HepG2 (cell line): ENCODE results near the gene SLC16A13. TPM values are rescaled to one million over a fixed set of nuclear protein-coding genes. Genes with fewer than 3 reads are reported as not detected.
A peak's percentile ranks its signal among the peaks of the same experiment; 100 is the strongest.

Source experiments
- GTF2F1 ChIP-seq: fragments of 150-350 bp; IDR thresholded peaks from 2 replicates; pipeline ENCODE4 v1.6.1; 2014; ENCODE audit warnings: low read length
- HNRNPL ChIP-seq: fragments of 200-400 bp; formaldehyde crosslinking; IDR thresholded peaks from 2 replicates; pipeline ENCODE4 v1.6.1; 2017; ENCODE audit warnings: mild to moderate bottlenecking, low read depth, low read length
- ISX ChIP-seq: sonication (generic); formaldehyde crosslinking; conservative IDR thresholded peaks from 2 replicates; pipeline ENCODE4 v1.5.0; 2020; ENCODE audit warnings: missing genetic modification reagents
- KDM5A ChIP-seq: fragments of 200-600 bp; sonication (generic); IDR thresholded peaks from 2 replicates; pipeline ENCODE4 v1.7.0; 2018; ENCODE audit warnings: antibody characterized with exemption, mild to moderate bottlenecking, low read length, borderline replicate concordance
- NFKB2 ChIP-seq: sonication (generic); formaldehyde crosslinking; IDR thresholded peaks from 2 replicates; pipeline ENCODE4 v1.4.0; 2020; ENCODE audit warnings: missing genetic modification reagents, borderline replicate concordance
- NFYC ChIP-seq: IDR thresholded peaks from 2 replicates; pipeline ENCODE4 v1.6.1; 2016; ENCODE audit warnings: missing genetic modification reagents, missing compliant biosample characterization
- RFXAP ChIP-seq: sonication (generic); formaldehyde crosslinking; IDR thresholded peaks from 2 replicates; pipeline ENCODE4 v1.4.0; 2020; ENCODE audit warnings: missing genetic modification reagents, borderline replicate concordance
- SNAPC2 ChIP-seq: sonication (generic); formaldehyde crosslinking; IDR thresholded peaks from 2 replicates; pipeline ENCODE4 v1.8.1; 2022; ENCODE audit warnings: mild to moderate bottlenecking, missing genetic modification reagents
- ZNF124 ChIP-seq: sonication (generic); formaldehyde crosslinking; IDR thresholded peaks from 2 replicates; pipeline ENCODE4 v1.4.0; 2020; ENCODE audit warnings: missing genetic modification reagents
- ZSCAN12 ChIP-seq: sonication (generic); formaldehyde crosslinking; IDR thresholded peaks from 2 replicates; pipeline ENCODE4 v1.9.0; 2021; ENCODE audit warnings: mild to moderate bottlenecking, missing genetic modification reagents
- polyA plus RNA-seq, 8 experiments: library from polyadenylated mRNA; depleted of rRNA in 3 of 8; stranded (reverse) in 7 of 8; unstranded in 1 of 8; fragments of >200 nt; fragmentation: Illumina TruSeq in 4 of 8; extraction: Trizol in 4 of 8; gene quantifications; 2 replicates each; pipeline versions ENCODE4 v1.2.1 to v1.2.3, GENCODE V29; 2011 to 2016; ENCODE audit warnings: low read depth in 4 of 8, missing spikeins in 1 of 8, mixed read lengths in 1 of 8; ENCODE audit not compliant: insufficient read depth in 1 of 8
- total RNA-seq, 5 experiments: library from RNA; depleted of rRNA; stranded (reverse); fragments of >200 nt; fragmentation: Illumina TruSeq; extraction: Trizol; gene quantifications; 2 replicates each; pipeline ENCODE4 v1.2.3, GENCODE V29; 2016; ENCODE audit warnings: low read depth in 1 of 5
- TF ChIP-seq, protein P1 (sequence below): sonication (generic); formaldehyde crosslinking; IDR thresholded peaks from 2 replicates; pipeline ENCODE4 v1.5.0; 2020; ENCODE audit warnings: mild to moderate bottlenecking, missing genetic modification reagents
- TF ChIP-seq, protein P2 (sequence below): sonication (generic); formaldehyde crosslinking; IDR thresholded peaks from one replicate; pipeline ENCODE4 v1.5.1; 2020; ENCODE audit warnings: mild to moderate bottlenecking, missing genetic modification reagents; ENCODE audit errors: not compliant biosample characterization
- TF ChIP-seq, protein P3 (sequence below): sonication (generic); IDR thresholded peaks from 2 replicates; pipeline ENCODE4 v1.6.1; 2016; ENCODE audit warnings: low read depth, borderline replicate concordance
- TF ChIP-seq, protein P4 (sequence below): sonication (generic); formaldehyde crosslinking; IDR thresholded peaks from 2 replicates; pipeline ENCODE4 v1.9.0; 2021; ENCODE audit warnings: missing genetic modification reagents, mild to moderate bottlenecking, borderline replicate concordance
- TF ChIP-seq, protein P5 (sequence below): sonication (generic); formaldehyde crosslinking; IDR thresholded peaks from 2 replicates; pipeline ENCODE4 v1.5.0; 2020; ENCODE audit warnings: missing genetic modification reagents

SLC16A13 gene
- total and polyA plus RNA-seq, 2 of the 13 experiments (the other 11 are each of a cell fraction or from before 2014, with no cell fraction given): 2.2 to 3.0 TPM

DNA sequence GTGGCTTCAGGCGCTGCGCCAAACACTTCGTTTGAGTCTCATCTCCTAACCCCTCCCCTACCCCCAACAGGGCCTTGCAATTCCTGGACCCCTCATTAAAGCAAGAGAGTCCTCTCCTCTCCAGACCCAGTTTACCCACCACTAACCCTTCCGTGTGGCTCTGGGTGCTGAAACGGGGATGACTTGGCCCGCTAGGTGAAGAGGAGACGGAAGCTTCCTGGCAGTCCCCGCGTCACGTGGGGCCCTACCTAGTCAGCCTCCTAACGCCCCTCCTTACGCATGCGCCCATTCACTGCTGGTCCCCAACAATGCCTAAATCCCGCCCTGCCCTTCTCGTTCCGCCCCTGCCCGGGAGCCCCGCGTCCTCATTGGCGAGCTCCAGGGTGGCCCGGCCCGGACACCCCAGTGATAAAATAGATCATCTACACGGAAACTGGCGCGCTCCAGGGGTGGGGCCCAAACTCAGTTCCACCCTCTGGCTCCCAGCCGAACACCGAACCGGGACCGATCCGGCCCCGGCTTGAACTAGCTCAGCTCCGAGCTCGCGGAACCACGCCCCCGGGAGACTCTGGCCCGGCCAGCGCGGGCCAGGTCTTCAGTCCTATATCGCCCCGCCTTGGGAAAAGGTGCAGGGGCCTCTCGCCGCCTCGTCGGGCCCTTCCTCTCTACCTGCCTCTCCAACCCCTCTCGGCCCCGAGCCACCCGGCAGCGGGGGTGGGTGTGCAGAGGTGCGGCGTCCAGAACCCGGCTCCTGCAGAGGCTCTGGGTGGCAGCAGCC lies at the start of gene SLC16A13 (continued):
- TF ChIP-seq SNAPC2 (CRISPR knock-in tag) (0 out of 2 replicates have a peak, but pooled peaks have one; percentile 48), NFKB2 (peak; percentile 42; the same call in 1 of the 2 replicates), ISX (CRISPR knock-in tag) (no peak), NFYC (peak; percentile 77), KDM5A (peak; percentile 25; the same call in 1 of the 2 replicates), RFXAP (CRISPR knock-in tag) (peak; percentile 84; the same call in 1 of the 2 replicates), ZNF124 (CRISPR knock-in tag) (0 out of 2 replicates have a peak, but pooled peaks have one; percentile 48), HNRNPL (0 out of 2 replicates have a peak, but pooled peaks have one; percentile 17), ZSCAN12 (CRISPR knock-in tag) (no peak), GTF2F1 (no peak)
- TF ChIP-seq, protein P1, sequence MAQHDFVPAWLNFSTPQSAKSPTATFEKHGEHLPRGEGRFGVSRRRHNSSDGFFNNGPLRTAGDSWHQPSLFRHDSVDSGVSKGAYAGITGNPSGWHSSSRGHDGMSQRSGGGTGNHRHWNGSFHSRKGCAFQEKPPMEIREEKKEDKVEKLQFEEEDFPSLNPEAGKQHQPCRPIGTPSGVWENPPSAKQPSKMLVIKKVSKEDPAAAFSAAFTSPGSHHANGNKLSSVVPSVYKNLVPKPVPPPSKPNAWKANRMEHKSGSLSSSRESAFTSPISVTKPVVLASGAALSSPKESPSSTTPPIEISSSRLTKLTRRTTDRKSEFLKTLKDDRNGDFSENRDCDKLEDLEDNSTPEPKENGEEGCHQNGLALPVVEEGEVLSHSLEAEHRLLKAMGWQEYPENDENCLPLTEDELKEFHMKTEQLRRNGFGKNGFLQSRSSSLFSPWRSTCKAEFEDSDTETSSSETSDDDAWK (CRISPR knock-in tag): no peak
- TF ChIP-seq, protein P2, sequence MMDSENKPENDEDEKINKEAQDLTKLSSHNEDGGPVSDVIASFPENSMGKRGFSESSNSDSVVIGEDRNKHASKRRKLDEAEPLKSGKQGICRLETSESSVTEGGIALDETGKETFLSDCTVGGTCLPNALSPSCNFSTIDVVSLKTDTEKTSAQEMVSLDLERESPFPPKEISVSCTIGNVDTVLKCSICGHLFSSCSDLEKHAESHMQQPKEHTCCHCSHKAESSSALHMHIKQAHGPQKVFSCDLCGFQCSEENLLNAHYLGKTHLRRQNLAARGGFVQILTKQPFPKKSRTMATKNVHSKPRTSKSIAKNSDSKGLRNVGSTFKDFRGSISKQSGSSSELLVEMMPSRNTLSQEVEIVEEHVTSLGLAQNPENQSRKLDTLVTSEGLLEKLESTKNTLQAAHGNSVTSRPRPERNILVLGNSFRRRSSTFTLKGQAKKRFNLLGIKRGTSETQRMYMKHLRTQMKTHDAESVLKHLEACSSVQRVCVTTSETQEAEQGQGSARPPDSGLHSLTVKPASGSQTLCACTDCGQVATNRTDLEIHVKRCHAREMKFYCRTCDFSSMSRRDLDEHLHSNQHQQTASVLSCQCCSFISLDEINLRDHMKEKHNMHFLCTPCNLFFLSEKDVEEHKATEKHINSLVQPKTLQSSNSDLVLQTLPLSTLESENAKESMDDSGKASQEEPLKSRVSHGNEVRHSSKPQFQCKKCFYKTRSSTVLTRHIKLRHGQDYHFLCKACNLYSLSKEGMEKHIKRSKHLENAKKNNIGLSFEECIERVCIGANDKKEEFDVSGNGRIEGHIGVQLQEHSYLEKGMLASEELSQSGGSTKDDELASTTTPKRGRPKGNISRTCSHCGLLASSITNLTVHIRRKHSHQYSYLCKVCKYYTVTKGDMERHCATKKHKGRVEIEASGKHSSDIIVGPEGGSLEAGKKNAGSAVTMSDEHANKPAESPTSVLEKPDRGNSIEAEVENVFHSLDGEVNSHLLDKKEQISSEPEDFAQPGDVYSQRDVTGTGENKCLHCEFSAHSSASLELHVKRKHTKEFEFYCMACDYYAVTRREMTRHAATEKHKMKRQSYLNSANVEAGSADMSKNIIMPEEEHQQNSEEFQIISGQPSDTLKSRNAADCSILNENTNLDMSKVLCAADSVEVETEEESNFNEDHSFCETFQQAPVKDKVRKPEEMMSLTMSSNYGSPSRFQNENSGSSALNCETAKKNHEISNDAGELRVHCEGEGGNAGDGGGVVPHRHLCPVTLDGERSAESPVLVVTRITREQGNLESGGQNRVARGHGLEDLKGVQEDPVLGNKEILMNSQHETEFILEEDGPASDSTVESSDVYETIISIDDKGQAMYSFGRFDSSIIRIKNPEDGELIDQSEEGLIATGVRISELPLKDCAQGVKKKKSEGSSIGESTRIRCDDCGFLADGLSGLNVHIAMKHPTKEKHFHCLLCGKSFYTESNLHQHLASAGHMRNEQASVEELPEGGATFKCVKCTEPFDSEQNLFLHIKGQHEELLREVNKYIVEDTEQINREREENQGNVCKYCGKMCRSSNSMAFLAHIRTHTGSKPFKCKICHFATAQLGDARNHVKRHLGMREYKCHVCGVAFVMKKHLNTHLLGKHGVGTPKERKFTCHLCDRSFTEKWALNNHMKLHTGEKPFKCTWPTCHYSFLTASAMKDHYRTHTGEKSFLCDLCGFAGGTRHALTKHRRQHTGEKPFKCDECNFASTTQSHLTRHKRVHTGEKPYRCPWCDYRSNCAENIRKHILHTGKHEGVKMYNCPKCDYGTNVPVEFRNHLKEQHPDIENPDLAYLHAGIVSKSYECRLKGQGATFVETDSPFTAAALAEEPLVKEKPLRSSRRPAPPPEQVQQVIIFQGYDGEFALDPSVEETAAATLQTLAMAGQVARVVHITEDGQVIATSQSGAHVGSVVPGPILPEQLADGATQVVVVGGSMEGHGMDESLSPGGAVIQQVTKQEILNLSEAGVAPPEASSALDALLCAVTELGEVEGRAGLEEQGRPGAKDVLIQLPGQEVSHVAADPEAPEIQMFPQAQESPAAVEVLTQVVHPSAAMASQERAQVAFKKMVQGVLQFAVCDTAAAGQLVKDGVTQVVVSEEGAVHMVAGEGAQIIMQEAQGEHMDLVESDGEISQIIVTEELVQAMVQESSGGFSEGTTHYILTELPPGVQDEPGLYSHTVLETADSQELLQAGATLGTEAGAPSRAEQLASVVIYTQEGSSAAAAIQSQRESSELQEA (CRISPR knock-in tag): peak; percentile 38
- TF ChIP-seq, protein P3, sequence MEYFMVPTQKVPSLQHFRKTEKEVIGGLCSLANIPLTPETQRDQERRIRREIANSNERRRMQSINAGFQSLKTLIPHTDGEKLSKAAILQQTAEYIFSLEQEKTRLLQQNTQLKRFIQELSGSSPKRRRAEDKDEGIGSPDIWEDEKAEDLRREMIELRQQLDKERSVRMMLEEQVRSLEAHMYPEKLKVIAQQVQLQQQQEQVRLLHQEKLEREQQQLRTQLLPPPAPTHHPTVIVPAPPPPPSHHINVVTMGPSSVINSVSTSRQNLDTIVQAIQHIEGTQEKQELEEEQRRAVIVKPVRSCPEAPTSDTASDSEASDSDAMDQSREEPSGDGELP: no peak
- TF ChIP-seq, protein P4, sequence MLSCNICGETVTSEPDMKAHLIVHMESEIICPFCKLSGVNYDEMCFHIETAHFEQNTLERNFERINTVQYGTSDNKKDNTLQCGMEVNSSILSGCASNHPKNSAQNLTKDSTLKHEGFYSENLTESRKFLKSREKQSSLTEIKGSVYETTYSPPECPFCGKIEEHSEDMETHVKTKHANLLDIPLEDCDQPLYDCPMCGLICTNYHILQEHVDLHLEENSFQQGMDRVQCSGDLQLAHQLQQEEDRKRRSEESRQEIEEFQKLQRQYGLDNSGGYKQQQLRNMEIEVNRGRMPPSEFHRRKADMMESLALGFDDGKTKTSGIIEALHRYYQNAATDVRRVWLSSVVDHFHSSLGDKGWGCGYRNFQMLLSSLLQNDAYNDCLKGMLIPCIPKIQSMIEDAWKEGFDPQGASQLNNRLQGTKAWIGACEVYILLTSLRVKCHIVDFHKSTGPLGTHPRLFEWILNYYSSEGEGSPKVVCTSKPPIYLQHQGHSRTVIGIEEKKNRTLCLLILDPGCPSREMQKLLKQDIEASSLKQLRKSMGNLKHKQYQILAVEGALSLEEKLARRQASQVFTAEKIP (CRISPR knock-in tag): no peak
- TF ChIP-seq, protein P5, sequence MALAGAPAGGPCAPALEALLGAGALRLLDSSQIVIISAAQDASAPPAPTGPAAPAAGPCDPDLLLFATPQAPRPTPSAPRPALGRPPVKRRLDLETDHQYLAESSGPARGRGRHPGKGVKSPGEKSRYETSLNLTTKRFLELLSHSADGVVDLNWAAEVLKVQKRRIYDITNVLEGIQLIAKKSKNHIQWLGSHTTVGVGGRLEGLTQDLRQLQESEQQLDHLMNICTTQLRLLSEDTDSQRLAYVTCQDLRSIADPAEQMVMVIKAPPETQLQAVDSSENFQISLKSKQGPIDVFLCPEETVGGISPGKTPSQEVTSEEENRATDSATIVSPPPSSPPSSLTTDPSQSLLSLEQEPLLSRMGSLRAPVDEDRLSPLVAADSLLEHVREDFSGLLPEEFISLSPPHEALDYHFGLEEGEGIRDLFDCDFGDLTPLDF: peak; percentile 74
